ENCODE results near the gene XCR1. TPM values are rescaled to one million over a fixed set of nuclear protein-coding genes. Genes with fewer than 3 reads are reported as not detected.
"Not testable (repeated sequence)": the region's sequence is repeated elsewhere in the genome, so short reads cannot be mapped to it uniquely, and the experiment has no call there.

The XCR1 gene
- total RNA-seq, 3 donors from 2014 or later = 0.13 to 0.29 (median 0.20) TPM

DNA sequence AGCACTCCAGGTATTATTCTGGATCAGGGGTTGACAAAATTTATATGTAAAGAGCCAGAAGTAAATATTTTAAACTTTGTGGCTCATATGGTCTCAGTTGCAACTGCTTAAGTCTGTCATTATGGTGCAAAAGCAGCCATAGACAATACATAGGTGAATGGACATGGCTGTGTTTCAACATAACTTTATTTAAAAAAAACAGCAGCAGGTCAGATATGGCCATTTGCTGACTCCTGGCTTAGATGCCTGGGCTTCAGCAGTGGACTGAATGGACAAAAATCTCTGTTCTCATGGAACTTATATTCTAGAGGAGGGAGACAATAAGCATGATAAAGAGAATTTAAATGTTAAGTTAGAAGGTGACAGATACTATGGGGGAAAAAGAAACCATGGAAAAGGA is 20.0 kb downstream of the XCR1 start:
- DNase-seq (no peak), ATAC-seq (no peak)
- H3K9me3 ChIP-seq = no peaks in the 10 kb centered on the region
- intact Hi-C loops (cut with DNase I, micrococcal nuclease) = no loop called here
- TF ChIP-seq, protein P1, sequence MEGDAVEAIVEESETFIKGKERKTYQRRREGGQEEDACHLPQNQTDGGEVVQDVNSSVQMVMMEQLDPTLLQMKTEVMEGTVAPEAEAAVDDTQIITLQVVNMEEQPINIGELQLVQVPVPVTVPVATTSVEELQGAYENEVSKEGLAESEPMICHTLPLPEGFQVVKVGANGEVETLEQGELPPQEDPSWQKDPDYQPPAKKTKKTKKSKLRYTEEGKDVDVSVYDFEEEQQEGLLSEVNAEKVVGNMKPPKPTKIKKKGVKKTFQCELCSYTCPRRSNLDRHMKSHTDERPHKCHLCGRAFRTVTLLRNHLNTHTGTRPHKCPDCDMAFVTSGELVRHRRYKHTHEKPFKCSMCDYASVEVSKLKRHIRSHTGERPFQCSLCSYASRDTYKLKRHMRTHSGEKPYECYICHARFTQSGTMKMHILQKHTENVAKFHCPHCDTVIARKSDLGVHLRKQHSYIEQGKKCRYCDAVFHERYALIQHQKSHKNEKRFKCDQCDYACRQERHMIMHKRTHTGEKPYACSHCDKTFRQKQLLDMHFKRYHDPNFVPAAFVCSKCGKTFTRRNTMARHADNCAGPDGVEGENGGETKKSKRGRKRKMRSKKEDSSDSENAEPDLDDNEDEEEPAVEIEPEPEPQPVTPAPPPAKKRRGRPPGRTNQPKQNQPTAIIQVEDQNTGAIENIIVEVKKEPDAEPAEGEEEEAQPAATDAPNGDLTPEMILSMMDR (IDR thresholded peaks at IDR 0.05) = no peak
- H3K4me1 ChIP-seq (ENCODE audit: low read depth) = no peaks in the 10 kb centered on the region
- H3K36me3 ChIP-seq (ENCODE audit: low read depth) = no peaks in the 10 kb centered on the region
- H3K4me3 ChIP-seq = no peak overlapping the region

DNA sequence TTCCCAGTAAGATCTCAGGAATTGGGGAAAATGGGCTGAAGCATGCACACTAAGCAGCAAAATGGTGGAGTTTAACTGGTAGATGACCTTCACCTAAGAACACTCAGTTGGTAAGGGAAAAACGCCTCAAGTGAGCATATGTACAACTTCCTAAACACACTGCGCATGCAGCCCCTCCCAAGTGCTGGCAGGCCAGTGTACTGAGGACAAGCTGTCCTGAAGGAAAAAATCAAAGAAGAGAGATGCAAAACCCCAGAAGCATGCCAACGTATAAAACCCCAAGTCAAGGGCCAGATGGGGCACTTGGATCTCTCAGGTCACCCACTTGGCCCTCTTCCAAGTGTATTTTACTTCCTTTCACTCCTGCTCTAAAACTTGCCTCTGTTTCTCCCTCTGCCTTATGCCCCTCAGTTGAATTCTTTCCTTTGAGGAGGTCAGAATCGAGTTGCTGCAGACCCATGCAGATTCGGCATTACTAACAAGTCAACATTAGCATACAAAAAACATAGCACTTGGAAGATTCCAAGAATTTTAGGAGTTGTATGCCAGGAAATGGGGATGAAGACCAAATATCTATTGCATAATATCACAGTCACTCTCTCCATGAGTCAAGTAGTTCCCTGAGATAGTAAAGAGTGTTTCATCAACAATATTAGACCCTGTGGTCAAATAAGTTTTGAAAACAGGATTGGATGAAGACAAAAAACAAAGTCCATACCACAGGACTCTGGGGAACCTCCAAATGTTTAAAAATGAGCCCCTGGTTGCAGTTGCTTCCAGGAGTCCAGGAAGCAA is 20.8 kb downstream of the XCR1 start:
- no peak for DNase-seq
- H3K4me1 ChIP-seq (ENCODE audit: low read depth) = no peaks in the 10 kb centered on the region
- H3K36me3 ChIP-seq (ENCODE audit: low read depth) = no peaks in the 10 kb centered on the region
- H3K4me3 ChIP-seq = no peak overlapping the region
- TF ChIP-seq, protein P1 (IDR thresholded peaks at IDR 0.05) = no peak
- H3K9me3 ChIP-seq = no peaks in the 10 kb centered on the region
- intact Hi-C loops (cut with DNase I, micrococcal nuclease) = no loop called here
- peak; percentile 31 for ATAC-seq

DNA sequence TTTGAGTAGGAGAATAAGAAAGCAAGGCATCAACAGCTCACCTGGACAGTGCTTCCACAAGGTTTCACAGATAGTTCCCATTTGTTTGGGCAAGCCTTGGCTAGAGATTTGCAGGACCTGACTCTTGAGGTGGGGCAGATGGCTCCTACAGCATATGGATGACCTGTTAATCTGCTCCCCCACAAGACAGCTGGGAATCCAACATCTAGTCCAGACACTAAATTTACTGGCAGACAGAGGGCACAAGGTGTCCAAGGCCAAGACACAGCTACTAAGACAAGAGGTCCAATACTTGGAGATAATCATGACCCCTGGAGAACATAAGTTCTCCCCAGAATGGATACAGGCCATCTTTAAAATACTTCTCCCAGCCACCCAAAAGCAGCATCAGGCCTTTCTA is 23.6 kb downstream of the XCR1 start:
- DNase-seq; H3K36me3 ChIP-seq (ENCODE audit: low read depth); H3K9me3 ChIP-seq; H3K4me1 ChIP-seq (ENCODE audit: low read depth); intact Hi-C loops (cut with DNase I, micrococcal nuclease); H3K4me3 ChIP-seq; ATAC-seq: not testable (repeated sequence)

DNA sequence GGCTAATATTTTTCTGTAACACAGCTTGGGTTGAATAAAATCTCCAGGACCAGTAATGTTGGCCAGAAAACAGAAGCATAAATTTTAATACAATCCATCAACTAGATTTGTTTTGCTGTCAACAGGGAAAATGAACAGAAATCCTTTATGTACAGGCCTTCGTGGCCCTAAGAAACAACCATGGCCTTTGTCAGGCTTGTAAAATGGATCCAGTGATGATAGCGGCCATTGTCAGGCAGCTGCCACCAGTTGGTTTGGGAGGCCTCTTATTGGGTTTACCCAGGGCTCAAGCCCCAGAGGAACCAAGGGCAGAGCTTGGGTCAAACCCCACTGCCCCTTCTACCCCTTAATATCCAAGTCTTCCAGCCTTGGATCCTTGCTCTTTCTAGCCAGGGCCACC is 26.1 kb downstream of the XCR1 start:
- Histone ChIP-seq H3K9me3 (no peaks in the 10 kb centered on the region), H3K4me1 (ENCODE audit: low read depth) (peaks cover 3% of the 10 kb centered on the region), H3K36me3 (ENCODE audit: low read depth) (no peaks in the 10 kb centered on the region), H3K4me3 (no peak overlapping the region)
- TF ChIP-seq, protein P1 (IDR thresholded peaks at IDR 0.05) = no peak
- DNase-seq = no peak
- no peak for ATAC-seq
- intact Hi-C loops (cut with DNase I, micrococcal nuclease) = no loop called here

DNA sequence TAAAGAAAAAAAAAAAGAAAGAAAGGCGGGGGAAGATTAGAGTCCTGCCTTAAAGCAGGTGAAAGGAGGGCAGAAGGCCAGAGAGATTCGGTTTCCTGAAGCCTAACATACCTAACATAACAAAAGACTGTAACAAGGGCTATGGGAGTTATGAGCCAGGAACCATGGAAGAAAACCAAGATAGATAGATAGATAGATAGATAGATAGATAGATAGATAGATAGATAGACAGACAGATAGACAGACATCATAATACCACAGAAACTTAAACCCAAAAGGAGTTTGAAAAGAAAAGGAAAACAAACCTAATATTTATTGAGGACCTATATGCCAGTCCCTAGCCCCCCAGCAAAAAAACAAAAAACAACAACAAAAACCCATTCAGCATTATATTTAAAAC is 29.3 kb downstream of the XCR1 start:
- Histone ChIP-seq H3K9me3 (no peaks in the 10 kb centered on the region), H3K4me3 (no peak overlapping the region), H3K4me1 (ENCODE audit: low read depth) (peaks cover 16% of the 10 kb centered on the region), H3K36me3 (ENCODE audit: low read depth) (no peaks in the 10 kb centered on the region)
- intact Hi-C loops (cut with DNase I, micrococcal nuclease) = no loop called here
- ATAC-seq = no peak
- no peak for DNase-seq
- TF ChIP-seq, protein P1 (IDR thresholded peaks at IDR 0.05) = no peak

DNA sequence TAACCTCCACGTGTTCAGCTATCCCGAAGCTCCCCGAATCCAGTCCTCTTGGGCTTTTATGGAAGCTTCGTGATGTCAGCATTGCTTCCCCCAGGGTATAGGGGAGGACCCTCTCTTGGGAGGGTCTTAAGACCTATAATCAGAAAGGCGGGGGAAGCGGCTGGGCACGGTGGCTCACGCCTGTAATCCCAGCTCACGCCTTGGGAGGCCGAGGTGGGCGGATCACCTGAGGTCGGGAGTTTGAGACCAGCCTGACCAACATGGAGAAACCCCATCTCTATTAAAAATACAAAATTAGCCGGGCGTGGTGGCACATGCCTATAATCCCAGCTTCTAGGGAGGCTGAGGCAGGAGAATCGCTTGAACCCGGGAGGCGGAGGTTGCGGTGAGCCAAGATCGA is 29.8 kb downstream of the XCR1 start:
- H3K9me3 ChIP-seq; H3K36me3 ChIP-seq (ENCODE audit: low read depth); H3K4me3 ChIP-seq; intact Hi-C loops (cut with DNase I, micrococcal nuclease); ATAC-seq; DNase-seq: not testable (repeated sequence)
- peaks cover 16% of the 10 kb centered on the region for H3K4me1 ChIP-seq (ENCODE audit: low read depth)
